SK-N-SH (cell line): Measurements from ENCODE around the gene STXBP6. TPM values are rescaled to one million over a fixed set of nuclear protein-coding genes. Genes with fewer than 3 reads are reported as not detected.

ENCODE experiments used
- CTCF ChIA-PET: fragments of 300-600, 350-600 bp; formaldehyde crosslinking; extraction: SDS; loops from one replicate; lab custom pipeline; 2021; lab: Yijun Ruan, JAX
- POLR2A ChIA-PET: fragments of 350-600 bp; sonication (Branson Sonifier 250); formaldehyde crosslinking; extraction: SDS; loops from one replicate; lab custom pipeline; 2020; ENCODE audit warnings: antibody characterized with exemption, inconsistent platforms; lab: Yijun Ruan, JAX
- DNase-seq: peaks from one replicate; pipeline ENCODE4 v3.0.0; 2012
- H2AFZ ChIP-seq: fragments of 200-600 bp; sonication (generic); 2 replicates; pipeline ENCODE4 v1.8.1; 2016; ENCODE audit warnings: antibody characterized with exemption, mild to moderate bottlenecking, low read depth
- H3F3A ChIP-seq: fragments of 200-600 bp; sonication (generic); replicated peaks from 2 replicates; pipeline ENCODE3; 2016; ENCODE audit warnings: antibody characterized with exemption, mild to moderate bottlenecking; ENCODE audit not compliant: insufficient read depth
- H3K27ac ChIP-seq, 2 experiments: fragments of 200-500 bp in 1 of 2; fragments of 200-600 bp in 1 of 2; sonication (Bioruptor generic) in 1 of 2; sonication (generic), shearing (Covaris generic) in 1 of 2; 2 replicates each; pipeline versions ENCODE4 v1.5.1 to v1.6.1; 2014 to 2016; ENCODE audit warnings: low read depth in 2 of 2, inconsistent platforms in 1 of 2, low read length in 1 of 2, mild to moderate bottlenecking in 1 of 2, mixed read lengths in 1 of 2
- H3K27me3 ChIP-seq: fragments of 200-600 bp; sonication (generic), shearing (Covaris generic); 2 replicates; pipeline ENCODE4 v1.6.1; 2016; ENCODE audit warnings: mixed run types; ENCODE audit not compliant: insufficient read depth
- H3K36me3 ChIP-seq, 2 experiments: fragments of 200-500 bp in 1 of 2; fragments of 200-600 bp in 1 of 2; sonication (Bioruptor generic) in 1 of 2; sonication (generic) in 1 of 2; replicated peaks in 1 of 2; 2 replicates each; pipeline versions ENCODE3 to v1.5.1; 2014 to 2016; ENCODE audit warnings: low read length in 1 of 2, mild to moderate bottlenecking in 1 of 2; ENCODE audit not compliant: insufficient read depth in 2 of 2, control insufficient read depth in 1 of 2
- H3K4me1 ChIP-seq, 2 experiments: fragments of 200-500 bp in 1 of 2; fragments of 200-600 bp in 1 of 2; sonication (Bioruptor generic) in 1 of 2; sonication (generic), shearing (Covaris generic) in 1 of 2; 2 replicates each; pipeline versions ENCODE4 v1.5.1 to v1.6.1; 2014 to 2016; ENCODE audit warnings: low read depth in 1 of 2, low read length in 1 of 2, mixed run types in 1 of 2; ENCODE audit not compliant: insufficient read depth in 2 of 2, control insufficient read depth in 1 of 2
- H3K4me2 ChIP-seq: fragments of 200-600 bp; sonication (generic), shearing (Covaris generic); 2 replicates; pipeline ENCODE4 v1.6.1; 2017; ENCODE audit warnings: mixed run types
- H3K4me3 ChIP-seq, 2 experiments: fragments of 200-500 bp in 1 of 2; fragments of 200-600 bp in 1 of 2; sonication (Bioruptor generic) in 1 of 2; sonication (generic), shearing (Covaris generic) in 1 of 2; 2 replicates each; pipeline versions ENCODE4 v1.5.1 to v1.8.1; 2014 to 2016; ENCODE audit warnings: low read depth in 2 of 2, inconsistent platforms in 1 of 2, low read length in 1 of 2, mild to moderate bottlenecking in 1 of 2, mixed read lengths in 1 of 2, moderate library complexity in 1 of 2
- H3K79me2 ChIP-seq: fragments of 200-600 bp; sonication (generic); 2 replicates; pipeline ENCODE4 v1.8.1; 2017; ENCODE audit warnings: mild to moderate bottlenecking; ENCODE audit not compliant: insufficient read depth
- H3K9ac ChIP-seq: fragments of 200-600 bp; sonication (generic); 2 replicates; pipeline ENCODE4 v1.6.1; 2017; ENCODE audit warnings: mixed run types
- H3K9me2 ChIP-seq: fragments of 200-600 bp; sonication (generic); 2 replicates; pipeline ENCODE4 v1.6.1; 2017; ENCODE audit warnings: mixed run types
- H3K9me3 ChIP-seq: fragments of 200-600 bp; sonication (generic); 2 replicates; pipeline ENCODE4 v1.6.1; 2017; ENCODE audit warnings: mixed run types, mild to moderate bottlenecking, moderate library complexity
- H4K20me1 ChIP-seq: fragments of 200-600 bp; sonication (generic); 2 replicates; pipeline ENCODE4 v1.6.1; 2017; ENCODE audit warnings: mild to moderate bottlenecking, mixed run types; ENCODE audit not compliant: insufficient read depth
- CHD2 ChIP-seq: fragments of 150-350 bp; IDR thresholded peaks from 2 replicates; pipeline ENCODE4 v1.6.1; 2018; ENCODE audit warnings: low read length; ENCODE audit not compliant: partially characterized antibody
- ELF1 ChIP-seq: IDR thresholded peaks from 2 replicates; pipeline ENCODE4 v1.4.0; 2012
- GABPA ChIP-seq: IDR thresholded peaks from 2 replicates; pipeline ENCODE4 v1.4.0; 2012; ENCODE audit warnings: low read depth, mild to moderate bottlenecking
- GATA2 ChIP-seq: sonication (generic); formaldehyde crosslinking; IDR thresholded peaks from 2 replicates; pipeline ENCODE4 v1.5.0; 2020; ENCODE audit warnings: mild to moderate bottlenecking, missing genetic modification reagents
- MEF2A ChIP-seq: IDR thresholded peaks from 2 replicates; pipeline ENCODE4 v1.4.0; 2012; ENCODE audit warnings: low read depth, borderline replicate concordance
- MXI1 ChIP-seq: IDR thresholded peaks from 2 replicates; pipeline ENCODE4 v1.6.1; 2012; ENCODE audit warnings: mild to moderate bottlenecking, low read depth, low read length, improper control_type of control experiment
- NFIC ChIP-seq: IDR thresholded peaks from 2 replicates; pipeline ENCODE4 v1.4.0; 2012; ENCODE audit warnings: borderline replicate concordance
- NRF1 ChIP-seq: IDR thresholded peaks from 2 replicates; pipeline ENCODE4 v1.6.1; 2012; ENCODE audit warnings: low read depth, mild to moderate bottlenecking, low read length
- POLR2AphosphoS5 ChIP-seq: IDR thresholded peaks from 2 replicates; pipeline ENCODE4 v1.6.1; 2012; ENCODE audit warnings: low read depth, low read length
- RAD21 ChIP-seq: IDR thresholded peaks from 2 replicates; pipeline ENCODE4 v1.6.1; 2012; ENCODE audit warnings: mild to moderate bottlenecking, low read length
- SIN3A ChIP-seq: IDR thresholded peaks from 2 replicates; pipeline ENCODE4 v1.6.1; 2012; ENCODE audit warnings: low read depth, mild to moderate bottlenecking, low read length, moderate library complexity, borderline replicate concordance
- TEAD4 ChIP-seq: IDR thresholded peaks from 2 replicates; pipeline ENCODE4 v1.4.0; 2012; ENCODE audit warnings: mild to moderate bottlenecking, borderline replicate concordance; ENCODE audit not compliant: insufficient read depth
- YY1 ChIP-seq: IDR thresholded peaks from 2 replicates; pipeline ENCODE4 v1.4.0; 2012; ENCODE audit warnings: low read depth, mild to moderate bottlenecking
- WGBS: methylation state at CpG from one replicate; pipeline ENCODE4 v1.1.6; 2017; ENCODE audit warnings: low lambda C conversion rate; 5-methylcytosine and 5-hydroxymethylcytosine counted together
- polyA plus RNA-seq, 3 experiments: library from polyadenylated mRNA; depleted of rRNA; stranded (reverse); fragments of >200 nt; gene quantifications; 2 replicates each; pipeline ENCODE4 v1.2.3, GENCODE V29; 2012
- TF ChIP-seq, protein P1 (sequence below): IDR thresholded peaks from 2 replicates; pipeline ENCODE4; 2012
- TF ChIP-seq, protein P2 (sequence below): IDR thresholded peaks from 2 replicates; pipeline ENCODE4 v1.4.0; 2012; ENCODE audit warnings: low read depth, borderline replicate concordance
- TF ChIP-seq, protein P3 (sequence below): IDR thresholded peaks from 2 replicates; pipeline ENCODE4 v1.4.0; 2012; ENCODE audit warnings: low read depth, borderline replicate concordance
- TF ChIP-seq, protein P4 (sequence below): fragments of 150-350 bp; IDR thresholded peaks from 2 replicates; pipeline ENCODE4 v1.6.1; 2016; ENCODE audit warnings: mild to moderate bottlenecking, low read depth, low read length
- TF ChIP-seq, protein P5 (sequence below): IDR thresholded peaks from 2 replicates; pipeline ENCODE4 v1.4.0; 2012; ENCODE audit warnings: low read depth
- TF ChIP-seq, protein P6 (sequence below): fragments of 200-600 bp; sonication (generic); IDR thresholded peaks from 2 replicates; pipeline ENCODE4 v1.6.1; 2017; ENCODE audit warnings: antibody characterized with exemption, mild to moderate bottlenecking, moderate library complexity

The STXBP6 gene
- polyA plus RNA-seq, 1 of the 3 experiments (the other 2 are of a cell fraction), result 0.16 TPM

DNA sequence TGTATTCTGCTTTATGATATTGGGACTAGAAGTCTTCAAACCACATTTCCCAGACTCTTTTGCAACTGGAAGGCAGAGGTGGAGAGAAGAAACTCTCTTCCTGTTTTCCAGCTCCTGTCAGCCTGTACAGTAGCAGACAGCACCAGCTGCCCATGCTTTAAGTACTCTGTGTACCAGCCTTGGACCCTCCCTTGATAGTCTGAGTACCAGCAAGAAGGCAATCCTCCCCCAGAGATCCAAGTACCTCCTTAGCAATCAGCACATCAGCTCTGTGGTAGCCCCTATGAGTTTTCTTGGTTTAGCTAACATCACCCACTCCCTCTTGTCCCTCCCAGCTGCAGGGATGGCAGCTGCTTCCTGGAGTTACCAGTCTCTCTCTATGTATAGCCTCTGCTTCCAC, 56.3 kb downstream of the STXBP6 start:
- Histone ChIP-seq H3K27me3 (no peaks in the 10 kb centered on the region; the same call in 1 of the 2 replicates), H3K4me2 (no peak overlapping the region), H3K9me2 (no peaks in the 10 kb centered on the region), H3K9me3 (no peaks in the 10 kb centered on the region), H3K4me1 (no peaks in the 10 kb centered on the region), H3K9ac (no peak overlapping the region), H3F3A (no peaks in the 10 kb centered on the region), H2AFZ (no peak overlapping the region), H3K79me2 (no peaks in the 10 kb centered on the region), H4K20me1 (no peaks in the 10 kb centered on the region), H3K27ac (no peak overlapping the region), H3K36me3 (no peaks in the 10 kb centered on the region), H3K4me3 (no peak overlapping the region)
- ChIA-PET POLR2A (no interaction called here), CTCF (no interaction called here)
- TF ChIP-seq SIN3A (no peak), GABPA (no peak), GATA2 (CRISPR knock-in tag) (no peak), YY1 (no peak), MEF2A (no peak)
- TF ChIP-seq, protein P1, sequence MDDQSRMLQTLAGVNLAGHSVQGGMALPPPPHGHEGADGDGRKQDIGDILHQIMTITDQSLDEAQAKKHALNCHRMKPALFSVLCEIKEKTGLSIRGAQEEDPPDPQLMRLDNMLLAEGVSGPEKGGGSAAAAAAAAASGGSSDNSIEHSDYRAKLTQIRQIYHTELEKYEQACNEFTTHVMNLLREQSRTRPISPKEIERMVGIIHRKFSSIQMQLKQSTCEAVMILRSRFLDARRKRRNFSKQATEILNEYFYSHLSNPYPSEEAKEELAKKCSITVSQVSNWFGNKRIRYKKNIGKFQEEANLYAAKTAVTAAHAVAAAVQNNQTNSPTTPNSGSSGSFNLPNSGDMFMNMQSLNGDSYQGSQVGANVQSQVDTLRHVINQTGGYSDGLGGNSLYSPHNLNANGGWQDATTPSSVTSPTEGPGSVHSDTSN, result no peak
- TF ChIP-seq, protein P2, sequence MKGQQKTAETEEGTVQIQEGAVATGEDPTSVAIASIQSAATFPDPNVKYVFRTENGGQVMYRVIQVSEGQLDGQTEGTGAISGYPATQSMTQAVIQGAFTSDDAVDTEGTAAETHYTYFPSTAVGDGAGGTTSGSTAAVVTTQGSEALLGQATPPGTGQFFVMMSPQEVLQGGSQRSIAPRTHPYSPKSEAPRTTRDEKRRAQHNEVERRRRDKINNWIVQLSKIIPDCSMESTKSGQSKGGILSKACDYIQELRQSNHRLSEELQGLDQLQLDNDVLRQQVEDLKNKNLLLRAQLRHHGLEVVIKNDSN, result no peak
- TF ChIP-seq, protein P3, sequence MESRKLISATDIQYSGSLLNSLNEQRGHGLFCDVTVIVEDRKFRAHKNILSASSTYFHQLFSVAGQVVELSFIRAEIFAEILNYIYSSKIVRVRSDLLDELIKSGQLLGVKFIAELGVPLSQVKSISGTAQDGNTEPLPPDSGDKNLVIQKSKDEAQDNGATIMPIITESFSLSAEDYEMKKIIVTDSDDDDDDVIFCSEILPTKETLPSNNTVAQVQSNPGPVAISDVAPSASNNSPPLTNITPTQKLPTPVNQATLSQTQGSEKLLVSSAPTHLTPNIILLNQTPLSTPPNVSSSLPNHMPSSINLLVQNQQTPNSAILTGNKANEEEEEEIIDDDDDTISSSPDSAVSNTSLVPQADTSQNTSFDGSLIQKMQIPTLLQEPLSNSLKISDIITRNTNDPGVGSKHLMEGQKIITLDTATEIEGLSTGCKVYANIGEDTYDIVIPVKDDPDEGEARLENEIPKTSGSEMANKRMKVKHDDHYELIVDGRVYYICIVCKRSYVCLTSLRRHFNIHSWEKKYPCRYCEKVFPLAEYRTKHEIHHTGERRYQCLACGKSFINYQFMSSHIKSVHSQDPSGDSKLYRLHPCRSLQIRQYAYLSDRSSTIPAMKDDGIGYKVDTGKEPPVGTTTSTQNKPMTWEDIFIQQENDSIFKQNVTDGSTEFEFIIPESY, result no peak
- DNase-seq, result no peak

DNA sequence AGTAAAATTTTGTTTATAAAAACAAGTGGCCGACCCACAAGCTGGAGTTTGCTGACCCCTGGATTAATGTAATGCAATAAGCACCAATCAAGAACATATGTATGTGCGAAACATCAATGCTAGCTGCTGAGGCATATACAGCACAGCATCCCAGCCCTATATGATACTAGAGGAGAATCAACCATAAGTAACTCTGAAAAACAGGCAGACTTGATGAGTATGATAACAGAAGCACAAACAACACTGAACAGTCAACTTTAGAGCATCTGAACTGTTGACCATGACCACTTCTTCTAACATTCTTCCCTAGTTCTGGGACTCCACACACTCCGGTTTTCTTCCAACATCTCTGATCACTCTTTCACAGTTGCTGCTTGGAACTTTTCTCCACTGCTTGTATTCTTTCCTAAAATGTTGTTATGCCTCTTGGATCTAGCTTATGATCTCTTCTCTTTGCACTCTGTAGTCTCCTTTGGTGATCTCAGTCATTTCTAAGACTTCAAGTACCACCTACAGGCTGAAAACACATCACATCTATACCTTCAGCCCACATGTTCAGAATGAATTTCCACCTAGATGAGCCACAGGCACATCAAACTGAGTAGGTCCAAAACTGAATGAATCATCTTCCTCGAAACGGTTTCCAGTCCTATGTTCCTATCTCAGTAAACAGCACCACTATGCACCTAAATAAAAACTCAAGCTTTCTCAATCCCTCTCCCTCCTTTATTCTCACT, 57.2 kb downstream of the STXBP6 start:
- Histone ChIP-seq H3K27me3 (no peaks in the 10 kb centered on the region; the same call in 1 of the 2 replicates), H3K4me2 (no peak overlapping the region), H3K4me1 (no peaks in the 10 kb centered on the region), H3K36me3 (no peaks in the 10 kb centered on the region), H3K9me2 (no peaks in the 10 kb centered on the region), H3K79me2 (no peaks in the 10 kb centered on the region), H2AFZ (no peak overlapping the region), H3K9ac (no peak overlapping the region), H3K9me3 (no peaks in the 10 kb centered on the region), H3K4me3 (no peak overlapping the region), H4K20me1 (no peaks in the 10 kb centered on the region), H3K27ac (no peak overlapping the region), H3F3A (no peaks in the 10 kb centered on the region)
- no peak for DNase-seq
- WGBS, result 6% methylated on average over 5 of the region's 5 CpGs
- POLR2A ChIA-PET, result no interaction called here
- CTCF ChIA-PET, result no interaction called here
- TF ChIP-seq NFIC (no peak), MXI1 (no peak), CHD2 (no peak), NRF1 (no peak), TEAD4 (no peak), RAD21 (no peak), GABPA (no peak), POLR2AphosphoS5 (no peak), ELF1 (no peak), MEF2A (no peak)
- TF ChIP-seq, protein P4, sequence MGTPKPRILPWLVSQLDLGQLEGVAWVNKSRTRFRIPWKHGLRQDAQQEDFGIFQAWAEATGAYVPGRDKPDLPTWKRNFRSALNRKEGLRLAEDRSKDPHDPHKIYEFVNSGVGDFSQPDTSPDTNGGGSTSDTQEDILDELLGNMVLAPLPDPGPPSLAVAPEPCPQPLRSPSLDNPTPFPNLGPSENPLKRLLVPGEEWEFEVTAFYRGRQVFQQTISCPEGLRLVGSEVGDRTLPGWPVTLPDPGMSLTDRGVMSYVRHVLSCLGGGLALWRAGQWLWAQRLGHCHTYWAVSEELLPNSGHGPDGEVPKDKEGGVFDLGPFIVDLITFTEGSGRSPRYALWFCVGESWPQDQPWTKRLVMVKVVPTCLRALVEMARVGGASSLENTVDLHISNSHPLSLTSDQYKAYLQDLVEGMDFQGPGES, result no peak
- TF ChIP-seq, protein P2, result no peak
- TF ChIP-seq, protein P5, sequence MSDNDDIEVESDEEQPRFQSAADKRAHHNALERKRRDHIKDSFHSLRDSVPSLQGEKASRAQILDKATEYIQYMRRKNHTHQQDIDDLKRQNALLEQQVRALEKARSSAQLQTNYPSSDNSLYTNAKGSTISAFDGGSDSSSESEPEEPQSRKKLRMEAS, result no peak
- TF ChIP-seq, protein P6, sequence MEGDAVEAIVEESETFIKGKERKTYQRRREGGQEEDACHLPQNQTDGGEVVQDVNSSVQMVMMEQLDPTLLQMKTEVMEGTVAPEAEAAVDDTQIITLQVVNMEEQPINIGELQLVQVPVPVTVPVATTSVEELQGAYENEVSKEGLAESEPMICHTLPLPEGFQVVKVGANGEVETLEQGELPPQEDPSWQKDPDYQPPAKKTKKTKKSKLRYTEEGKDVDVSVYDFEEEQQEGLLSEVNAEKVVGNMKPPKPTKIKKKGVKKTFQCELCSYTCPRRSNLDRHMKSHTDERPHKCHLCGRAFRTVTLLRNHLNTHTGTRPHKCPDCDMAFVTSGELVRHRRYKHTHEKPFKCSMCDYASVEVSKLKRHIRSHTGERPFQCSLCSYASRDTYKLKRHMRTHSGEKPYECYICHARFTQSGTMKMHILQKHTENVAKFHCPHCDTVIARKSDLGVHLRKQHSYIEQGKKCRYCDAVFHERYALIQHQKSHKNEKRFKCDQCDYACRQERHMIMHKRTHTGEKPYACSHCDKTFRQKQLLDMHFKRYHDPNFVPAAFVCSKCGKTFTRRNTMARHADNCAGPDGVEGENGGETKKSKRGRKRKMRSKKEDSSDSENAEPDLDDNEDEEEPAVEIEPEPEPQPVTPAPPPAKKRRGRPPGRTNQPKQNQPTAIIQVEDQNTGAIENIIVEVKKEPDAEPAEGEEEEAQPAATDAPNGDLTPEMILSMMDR, result no peak
